Suprapubic skin (tissue), 4 donors: ENCODE data around the gene BHMT2. TPM values are rescaled to one million over a fixed set of nuclear protein-coding genes. Genes with fewer than 3 reads are reported as not detected.

Source experiments
- DNase-seq, 2 donors: peaks; one replicate each; pipeline ENCODE4 v3.0.0-alpha.2; 2019; ENCODE audit warnings: low spot score in 2 of 2
- H3K27ac ChIP-seq: fragments of 200-600 bp; sonication (generic); one replicate; pipeline ENCODE4 v1.5.1; 2019
- H3K27me3 ChIP-seq: fragments of 200-600 bp; sonication (generic); one replicate; pipeline ENCODE4 v1.5.1; 2019
- H3K36me3 ChIP-seq: fragments of 200-600 bp; sonication (generic); one replicate; pipeline ENCODE4 v1.5.1; 2019
- H3K4me1 ChIP-seq: fragments of 200-600 bp; sonication (generic); one replicate; pipeline ENCODE4 v1.5.1; 2019
- H3K4me3 ChIP-seq: fragments of 200-600 bp; sonication (generic); one replicate; pipeline ENCODE4 v1.5.1; 2019; ENCODE audit warnings: mild to moderate bottlenecking
- H3K9me3 ChIP-seq: fragments of 200-600 bp; sonication (generic); one replicate; pipeline ENCODE4 v1.5.1; 2019
- CTCF ChIP-seq, 2 donors: fragments of 200-600 bp in 1 of 2; fragments of 450-650 bp in 1 of 2; sonication (generic) in 1 of 2; IDR thresholded peaks; one replicate each; pipeline ENCODE4 v1.5.1; 2016 to 2019; ENCODE audit warnings: antibody characterized with exemption in 2 of 2, mild to moderate bottlenecking in 1 of 2, moderate library complexity in 1 of 2
- EP300 ChIP-seq: sonication (generic); formaldehyde crosslinking; IDR thresholded peaks from one replicate; pipeline ENCODE4 v1.6.1; 2017; ENCODE audit warnings: antibody characterized with exemption
- POLR2A ChIP-seq, 2 donors: fragments of 450-650 bp; IDR thresholded peaks; one replicate each; pipeline ENCODE4 v1.6.1; 2017; ENCODE audit warnings: antibody characterized with exemption in 2 of 2, mild to moderate bottlenecking in 2 of 2, moderate library complexity in 2 of 2
- POLR2AphosphoS5 ChIP-seq, 3 donors: sonication (generic); formaldehyde crosslinking; IDR thresholded peaks; one replicate each; pipeline ENCODE4 v1.6.1; 2017; ENCODE audit warnings: antibody characterized with exemption in 3 of 3
- WGBS: methylation state at CpG from one replicate; pipeline ENCODE4 v1.1.5; 2018; 5-methylcytosine and 5-hydroxymethylcytosine counted together
- total RNA-seq, 4 donors: library from RNA; depleted of rRNA; stranded (reverse); fragments of >200 nt; gene quantifications; one replicate each; pipeline ENCODE4 v1.1.0, GENCODE V29; 2016

Gene BHMT2
- total RNA-seq, 4 donors from 2014 or later: 0.30 to 7.5 (median 1.4) TPM

GRCh38 chr5:79023947-79024346, 45.6 kb upstream of the BHMT2 start:
- Histone ChIP-seq H3K9me3 (no peaks in the 10 kb centered on the region), H3K27me3 (no peaks in the 10 kb centered on the region), H3K36me3 (no peaks in the 10 kb centered on the region), H3K27ac (no peak overlapping the region), H3K4me1 (peaks cover 9% of the 10 kb centered on the region), H3K4me3 (no peak overlapping the region)
- TF ChIP-seq POLR2AphosphoS5 (IDR thresholded peaks at IDR 0.05): no peak
- TF ChIP-seq CTCF (IDR thresholded peaks at IDR 0.05): no peak
- TF ChIP-seq EP300: no peak
- no peak for TF ChIP-seq POLR2A (IDR thresholded peaks at IDR 0.05)
- no peak for DNase-seq
- 96% methylated on average over 1 of the region's 1 CpG for WGBS

- WGBS: 15% methylated on average over 13 of the region's 13 CpGs
- H3K4me3 ChIP-seq: no peak overlapping the region
- no peak overlapping the region for H3K27ac ChIP-seq
- H3K27me3 ChIP-seq: no peaks in the 10 kb centered on the region
- no peaks in the 10 kb centered on the region for H3K9me3 ChIP-seq
- DNase-seq: peak in 1 of 2 donors; percentile 62
- peaks cover 9% of the 10 kb centered on the region for H3K4me1 ChIP-seq
- no peaks in the 10 kb centered on the region for H3K36me3 ChIP-seq
- TF ChIP-seq CTCF (IDR thresholded peaks at IDR 0.05) (peak; percentile 61 to 87), POLR2A (IDR thresholded peaks at IDR 0.05) (no peak), EP300 (no peak), POLR2AphosphoS5 (IDR thresholded peaks at IDR 0.05) (no peak)
Measured at GRCh38 chr5:79025054-79025472, 44.5 kb upstream of the BHMT2 start.

- H3K36me3 ChIP-seq: no peaks in the 10 kb centered on the region
- H3K4me1 ChIP-seq: no peaks in the 10 kb centered on the region
- no peak for DNase-seq
- H3K27ac ChIP-seq: no peak overlapping the region
- H3K27me3 ChIP-seq: no peaks in the 10 kb centered on the region
- no peak for TF ChIP-seq POLR2AphosphoS5 (IDR thresholded peaks at IDR 0.05)
- TF ChIP-seq EP300: no peak
- no peak for TF ChIP-seq POLR2A (IDR thresholded peaks at IDR 0.05)
- TF ChIP-seq CTCF (IDR thresholded peaks at IDR 0.05): no peak
- 79% methylated on average over 11 of the region's 11 CpGs for WGBS
- no peak overlapping the region for H3K4me3 ChIP-seq
- no peaks in the 10 kb centered on the region for H3K9me3 ChIP-seq
Measured at GRCh38 chr5:79030663-79031484, 38.7 kb upstream of the BHMT2 start.

- no peak overlapping the region for H3K27ac ChIP-seq
- no peaks in the 10 kb centered on the region for H3K9me3 ChIP-seq
- no peak overlapping the region for H3K4me3 ChIP-seq
- no peaks in the 10 kb centered on the region for H3K36me3 ChIP-seq
- H3K4me1 ChIP-seq: no peaks in the 10 kb centered on the region
- DNase-seq: no peak
- no peaks in the 10 kb centered on the region for H3K27me3 ChIP-seq
- WGBS: 70% methylated on average over 1 of the region's 1 CpG
- TF ChIP-seq EP300 (no peak), POLR2A (IDR thresholded peaks at IDR 0.05) (no peak)
Measured at GRCh38 chr5:79031485-79031867, 38.1 kb upstream of the BHMT2 start.

- 92% methylated on average over 10 of the region's 10 CpGs for WGBS
- Histone ChIP-seq H3K27ac (no peak overlapping the region), H3K36me3 (no peaks in the 10 kb centered on the region), H3K9me3 (peaks cover 5% of the 10 kb centered on the region), H3K27me3 (no peaks in the 10 kb centered on the region), H3K4me3 (no peak overlapping the region), H3K4me1 (no peaks in the 10 kb centered on the region)
- no peak for DNase-seq
- no peak for TF ChIP-seq POLR2AphosphoS5 (IDR thresholded peaks at IDR 0.05)
- no peak for TF ChIP-seq CTCF (IDR thresholded peaks at IDR 0.05)
- no peak for TF ChIP-seq EP300
- no peak for TF ChIP-seq POLR2A (IDR thresholded peaks at IDR 0.05)
Measured at GRCh38 chr5:79032031-79032695, 37.4 kb upstream of the BHMT2 start.
